Myocyte (in vitro differentiated cells): ENCODE data around the gene ANO9. TPM values are rescaled to one million over a fixed set of nuclear protein-coding genes. Genes with fewer than 3 reads are reported as not detected.

Experiments
- DNase-seq: peaks from one replicate; pipeline ENCODE4 v3.0.0-alpha.2; 2012; ENCODE audit warnings: low read depth
- total RNA-seq: library from RNA; depleted of rRNA; stranded (reverse); fragments of >200 nt; gene quantifications from 2 replicates; pipeline ENCODE4 v1.2.3, GENCODE V29; 2014

Gene ANO9
- total RNA-seq, 1 donor from 2014 or later: 0.94 TPM

- no peak for DNase-seq
Measured at GRCh38 chr11:387193-387793, 54.5 kb downstream of the ANO9 start.

GRCh38 chr11:386483-386882 is 55.3 kb downstream of the ANO9 start:
- DNase-seq: no peak

- no peak for DNase-seq
Measured at GRCh38 chr11:385594-386351, 56.0 kb downstream of the ANO9 start.

GRCh38 chr11:384511-384910 is 57.3 kb downstream of the ANO9 start:
- no peak for DNase-seq

GRCh38 chr11:383431-383830 is 58.4 kb downstream of the ANO9 start:
- no peak for DNase-seq

GRCh38 chr11:382081-382629 is 59.7 kb downstream of the ANO9 start:
- no peak for DNase-seq

- DNase-seq: no peak
Measured at GRCh38 chr11:381501-382072, 60.2 kb downstream of the ANO9 start.

- no peak for DNase-seq
Measured at GRCh38 chr11:380996-381395, 60.8 kb downstream of the ANO9 start.

- no peak for DNase-seq
Measured at GRCh38 chr11:380491-380890, 61.3 kb downstream of the ANO9 start.

GRCh38 chr11:380095-380480 is 61.7 kb downstream of the ANO9 start:
- DNase-seq: no peak

GRCh38 chr11:379205-380094 is 62.4 kb downstream of the ANO9 start:
- no peak for DNase-seq

GRCh38 chr11:377883-378500 is 63.8 kb downstream of the ANO9 start:
- no peak for DNase-seq

- no peak for DNase-seq
Measured at GRCh38 chr11:377174-377865, 64.5 kb downstream of the ANO9 start.

GRCh38 chr11:376531-377173 is 65.2 kb downstream of the ANO9 start:
- DNase-seq: no peak

GRCh38 chr11:375065-376025 is 66.5 kb downstream of the ANO9 start:
- no peak for DNase-seq

GRCh38 chr11:373716-374551 is 67.9 kb downstream of the ANO9 start:
- DNase-seq: no peak

GRCh38 chr11:372809-373715 is 68.7 kb downstream of the ANO9 start:
- DNase-seq: no peak
